ENCODE measurements around the gene GRXCR2. TPM values are rescaled to one million over a fixed set of nuclear protein-coding genes. Genes with fewer than 3 reads are reported as not detected.
"Not testable (repeated sequence)": the region's sequence is repeated elsewhere in the genome, so short reads cannot be mapped to it uniquely, and the experiment has no call there.

The GRXCR2 gene, protein sequence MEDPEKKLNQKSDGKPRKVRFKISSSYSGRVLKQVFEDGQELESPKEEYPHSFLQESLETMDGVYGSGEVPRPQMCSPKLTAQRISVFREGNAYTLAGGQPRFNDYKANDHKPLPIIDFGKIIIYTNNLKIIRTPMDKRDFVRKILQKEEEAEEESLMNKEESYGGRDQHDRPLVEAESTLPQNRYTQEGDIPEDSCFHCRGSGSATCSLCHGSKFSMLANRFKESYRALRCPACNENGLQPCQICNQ
- not detected for total RNA-seq

DNA sequence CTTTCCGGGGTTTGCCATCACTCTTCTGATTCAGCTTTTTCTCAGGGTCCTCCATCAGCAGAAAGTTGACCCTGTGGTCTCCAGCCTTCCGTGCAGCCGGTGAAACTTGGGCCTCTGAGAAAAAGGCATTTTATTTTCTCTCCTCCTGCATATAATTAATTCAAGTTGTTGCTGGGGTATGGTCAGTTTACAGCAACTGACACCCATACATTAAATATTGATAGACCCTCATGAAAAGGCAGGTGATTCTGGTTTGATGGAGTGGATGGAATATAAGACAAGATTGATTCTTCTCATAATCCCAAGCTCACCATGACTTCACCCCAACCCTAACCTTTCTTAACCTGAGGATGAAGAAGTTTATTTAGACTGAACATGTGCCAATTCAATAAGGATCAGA lies at the start of gene GRXCR2:
GRXCR2 (minus strand) TSS at position 101 of the 400 bp plus-strand sequence; CDS start at position 55, 46 bp downstream.
- no peak for DNase-seq (ENCODE audit: low read depth in 2 of 3, low spot score in 2 of 3)

DNA sequence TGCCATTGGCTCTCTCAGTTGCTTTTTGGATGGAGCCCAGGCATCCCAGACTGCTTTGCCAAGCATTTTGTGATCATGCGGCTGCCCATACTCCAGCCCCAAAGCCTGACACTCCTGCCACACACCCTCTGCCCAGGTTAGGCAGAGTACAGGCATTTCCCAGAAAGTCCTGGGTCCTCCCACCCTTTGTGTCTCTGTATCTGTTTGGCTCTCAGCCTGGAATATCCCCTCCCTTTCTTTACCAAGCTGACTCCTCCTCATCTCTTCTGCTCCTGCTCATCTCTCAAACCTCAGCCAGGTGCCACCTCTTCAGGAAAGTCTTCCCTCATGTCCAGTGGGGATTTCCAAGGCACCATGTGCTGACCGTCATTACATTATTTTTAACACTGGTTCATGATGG lies 49.2 kb upstream of the GRXCR2 start:
- DNase-seq (ENCODE audit: low read depth in 2 of 3, low spot score in 2 of 3) = no peak

DNA sequence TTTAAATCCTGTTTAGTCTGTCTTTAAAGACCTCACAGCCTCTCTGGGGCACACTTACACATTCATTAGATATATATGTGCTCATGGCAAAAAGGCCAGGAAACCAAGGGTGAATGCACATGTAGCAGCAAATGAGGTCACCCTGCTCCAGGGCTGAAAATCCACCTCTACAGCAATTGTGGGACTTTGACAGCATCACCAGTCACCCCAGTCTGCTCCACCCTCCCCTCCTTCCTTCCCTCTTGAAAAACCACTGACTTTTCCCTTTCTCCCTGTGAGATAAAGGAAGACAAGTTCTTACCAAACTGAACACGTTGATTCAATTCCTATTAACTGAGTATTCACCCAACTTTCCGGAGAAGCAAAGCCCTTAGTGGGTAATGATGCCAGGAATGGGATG lies 48.4 kb upstream of the GRXCR2 start:
- DNase-seq (ENCODE audit: low read depth in 2 of 3, low spot score in 2 of 3) = no peak

DNA sequence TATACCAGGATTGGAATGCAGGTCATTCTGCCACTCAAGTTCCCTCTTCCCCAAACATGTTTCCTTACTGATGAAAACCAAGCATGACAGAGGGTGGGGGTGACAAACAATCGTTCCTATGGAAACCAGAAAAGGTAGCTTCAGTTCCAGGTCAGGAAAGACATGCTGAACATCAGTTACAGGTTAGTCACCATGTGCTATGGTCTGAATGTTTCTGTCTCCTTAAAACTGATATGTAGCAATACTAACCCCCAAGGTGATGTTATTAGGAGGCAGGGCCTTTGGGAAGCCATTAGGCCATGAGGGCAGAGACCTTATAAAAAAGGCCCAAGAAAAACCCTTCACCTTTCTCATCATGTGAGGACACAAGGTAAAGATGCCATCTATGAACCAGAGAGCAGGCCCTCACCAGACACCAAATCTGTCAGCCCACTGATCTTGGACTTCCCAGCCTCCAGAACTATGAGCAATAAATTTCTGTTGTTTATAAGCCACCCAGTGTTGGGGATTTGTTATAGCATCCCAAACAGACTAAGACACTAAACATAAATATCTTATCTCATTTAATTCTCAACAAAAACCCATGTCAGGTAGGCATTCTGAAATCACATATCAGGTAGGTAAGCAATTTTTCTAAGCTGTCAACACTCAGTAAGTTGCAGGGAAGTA lies 47.9 kb upstream of the GRXCR2 start:
- no peak for DNase-seq (ENCODE audit: low read depth in 2 of 3, low spot score in 2 of 3)

DNA sequence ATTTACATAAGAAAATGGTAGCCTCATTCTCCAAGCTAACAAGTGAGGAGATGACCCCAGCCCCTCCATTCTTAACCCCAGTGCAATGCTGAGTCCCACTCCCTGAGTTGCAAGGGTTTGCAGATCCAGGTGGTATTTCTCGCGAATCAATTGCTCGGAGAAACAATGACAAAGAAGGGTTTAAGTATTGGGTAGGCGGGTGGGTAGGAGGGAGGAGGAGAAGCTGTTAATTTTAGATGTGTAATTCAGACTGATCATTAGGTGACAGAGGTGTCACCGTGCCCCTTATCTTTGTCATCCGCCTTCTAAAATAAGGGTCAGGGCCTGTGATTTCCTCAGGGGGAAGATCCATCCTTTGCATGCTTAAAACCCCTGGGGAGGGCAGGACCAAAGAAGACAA lies 46.6 kb upstream of the GRXCR2 start:
- no peak for DNase-seq (ENCODE audit: low read depth in 2 of 3, low spot score in 2 of 3)

DNA sequence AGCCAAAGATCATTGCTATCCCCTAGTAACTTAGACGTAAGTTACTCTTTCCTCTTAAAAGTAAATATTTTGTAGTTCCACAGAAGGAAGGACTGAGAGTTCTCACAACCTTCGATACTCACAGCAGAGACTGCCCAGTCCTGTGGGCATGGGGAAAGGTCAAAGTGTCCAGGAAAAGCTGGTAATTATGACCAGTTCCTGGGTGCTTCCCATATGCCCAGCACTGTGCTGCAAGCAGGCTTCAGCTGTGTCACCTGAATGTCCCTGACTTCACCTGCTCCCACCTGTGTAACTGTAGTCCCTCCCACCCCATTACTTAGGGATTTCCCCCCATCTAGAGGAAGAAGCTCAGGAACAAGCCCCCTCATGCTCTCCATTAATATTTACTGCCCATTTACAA lies 45.6 kb upstream of the GRXCR2 start:
- DNase-seq (ENCODE audit: low read depth in 2 of 3, low spot score in 2 of 3) = no peak

DNA sequence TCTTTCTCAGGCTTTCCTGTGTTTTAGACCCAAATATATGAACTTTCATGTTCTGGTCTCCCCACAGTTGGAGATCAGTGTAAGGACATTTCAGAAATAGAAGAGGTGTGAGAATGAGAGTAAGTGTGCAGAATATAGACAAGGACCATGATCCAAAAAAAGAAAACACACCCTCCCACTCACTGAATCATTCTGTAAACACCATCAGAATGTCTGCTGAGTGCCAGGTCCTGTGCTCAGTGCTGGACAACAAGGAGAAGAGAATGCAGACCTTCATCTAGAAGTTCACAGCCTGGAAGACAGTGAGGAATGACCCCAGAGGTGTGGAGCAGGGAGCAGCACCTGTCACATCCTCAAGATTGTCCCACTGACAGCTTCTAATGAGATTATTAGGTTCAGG lies 44.5 kb upstream of the GRXCR2 start:
- DNase-seq (ENCODE audit: low read depth in 2 of 3, low spot score in 2 of 3) = no peak

DNA sequence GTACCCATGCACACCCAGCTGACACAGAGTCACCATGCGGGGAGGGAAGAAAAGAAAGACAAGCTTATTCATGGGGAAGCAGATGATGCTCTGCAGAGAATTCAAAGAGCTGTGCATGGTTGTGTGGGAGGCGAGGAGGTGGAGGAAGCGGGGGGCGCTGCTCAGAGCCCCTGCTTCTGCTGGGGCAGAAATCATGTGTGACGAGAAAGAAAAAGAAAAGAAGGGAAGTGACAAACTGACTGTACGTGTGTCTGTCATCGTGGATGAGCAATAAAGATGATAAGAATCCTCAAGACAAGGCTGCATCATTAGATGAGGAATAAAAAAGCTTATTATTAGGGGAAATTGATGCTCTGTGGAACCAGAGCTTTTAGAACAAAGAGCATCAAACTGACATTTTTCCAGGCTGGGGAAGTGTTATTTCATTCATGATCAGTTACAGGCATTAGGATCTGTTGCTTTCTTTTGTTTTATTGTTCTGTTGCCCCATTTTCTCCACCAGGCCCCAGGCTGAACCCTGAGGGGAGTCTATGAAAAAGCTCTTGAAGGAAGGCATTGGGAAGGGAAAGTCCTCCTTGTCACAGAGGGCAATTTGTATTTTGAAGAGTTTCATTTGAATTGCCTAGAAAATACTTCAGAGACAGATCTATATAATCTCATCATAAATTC lies 43.3 kb upstream of the GRXCR2 start:
- no peak for DNase-seq (ENCODE audit: low read depth in 2 of 3, low spot score in 2 of 3)

DNA sequence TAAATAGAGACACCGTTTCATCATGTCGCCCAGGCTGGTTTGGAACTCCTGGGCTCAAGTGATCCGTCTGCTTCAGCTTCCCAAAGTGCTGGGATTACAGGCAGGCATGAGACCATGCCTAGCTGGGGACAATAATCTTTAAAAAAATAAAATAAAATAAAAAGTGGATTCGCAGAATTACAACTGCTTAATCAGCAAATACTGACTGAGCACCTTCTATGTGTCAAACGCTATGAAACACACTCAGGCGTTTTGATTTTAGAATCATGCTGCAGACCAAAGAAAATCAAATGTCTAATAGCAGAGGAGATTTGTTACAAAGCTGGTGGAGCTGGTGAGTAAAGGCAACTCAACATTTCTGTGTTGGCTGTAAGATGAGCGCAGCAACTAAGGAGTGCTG lies 40.9 kb upstream of the GRXCR2 start:
- DNase-seq (ENCODE audit: low read depth in 2 of 3, low spot score in 2 of 3) = no peak

DNA sequence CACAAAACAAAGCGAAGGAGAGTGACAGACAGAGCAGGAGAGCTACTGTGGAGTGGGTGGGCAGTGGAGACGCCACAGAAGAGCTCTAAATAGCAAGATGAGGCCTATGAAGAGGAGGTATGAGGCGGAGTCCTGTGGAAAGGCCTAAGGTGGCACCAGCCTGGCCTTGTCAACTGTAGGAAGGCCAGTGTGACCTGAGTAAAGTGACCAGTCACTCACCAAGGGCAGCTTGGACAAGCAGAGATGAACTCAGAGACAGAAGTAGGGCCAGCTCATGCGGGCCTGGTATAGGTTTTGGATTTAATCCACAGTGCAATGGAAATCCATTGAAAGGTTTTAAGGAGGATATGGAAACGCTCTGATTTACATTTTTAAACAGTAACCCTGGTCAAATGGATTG lies 39.8 kb upstream of the GRXCR2 start:
- DNase-seq (ENCODE audit: low read depth in 2 of 3, low spot score in 2 of 3) = no peak

DNA sequence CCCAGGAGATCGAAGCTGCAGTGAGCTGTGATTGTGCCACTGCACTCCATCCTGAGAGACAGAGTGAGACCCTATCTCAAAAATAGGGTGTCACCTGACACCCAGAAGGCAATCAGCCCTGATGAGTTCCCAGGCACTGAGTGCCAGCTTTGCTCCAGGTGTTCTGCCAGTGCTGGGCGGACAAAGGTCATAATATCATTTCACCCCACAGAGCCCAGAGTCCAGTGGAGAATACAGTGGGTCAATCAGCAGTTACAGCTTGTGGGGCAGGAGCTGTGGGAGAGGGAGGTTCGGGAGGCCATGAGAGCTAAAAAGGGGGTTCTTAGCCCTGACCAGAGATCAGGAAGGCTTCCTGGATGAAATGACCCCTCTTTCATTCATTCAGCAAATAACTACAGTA lies 39.2 kb upstream of the GRXCR2 start:
- no peak for DNase-seq (ENCODE audit: low read depth in 2 of 3, low spot score in 2 of 3)

DNA sequence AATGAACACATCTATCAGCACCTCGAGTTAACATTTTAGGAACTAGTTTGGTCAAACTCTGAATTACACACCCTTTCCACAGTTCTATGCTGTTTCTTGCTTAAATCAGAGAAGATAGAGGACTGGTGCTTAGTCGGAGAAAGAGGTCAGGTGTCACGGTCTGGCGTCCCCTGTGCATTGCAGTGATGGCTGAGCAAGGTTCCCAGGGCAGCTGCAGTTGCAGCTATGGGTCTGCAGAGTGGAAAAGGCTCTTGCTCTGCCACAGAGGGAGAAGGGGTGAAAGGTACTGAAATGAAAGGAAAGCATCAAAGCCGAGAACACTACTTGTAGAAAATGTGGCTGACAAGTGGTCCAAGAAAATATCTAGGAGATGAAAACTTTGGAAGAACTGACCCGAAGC lies 38.4 kb upstream of the GRXCR2 start:
- DNase-seq (ENCODE audit: low read depth in 2 of 3, low spot score in 2 of 3) = no peak

DNA sequence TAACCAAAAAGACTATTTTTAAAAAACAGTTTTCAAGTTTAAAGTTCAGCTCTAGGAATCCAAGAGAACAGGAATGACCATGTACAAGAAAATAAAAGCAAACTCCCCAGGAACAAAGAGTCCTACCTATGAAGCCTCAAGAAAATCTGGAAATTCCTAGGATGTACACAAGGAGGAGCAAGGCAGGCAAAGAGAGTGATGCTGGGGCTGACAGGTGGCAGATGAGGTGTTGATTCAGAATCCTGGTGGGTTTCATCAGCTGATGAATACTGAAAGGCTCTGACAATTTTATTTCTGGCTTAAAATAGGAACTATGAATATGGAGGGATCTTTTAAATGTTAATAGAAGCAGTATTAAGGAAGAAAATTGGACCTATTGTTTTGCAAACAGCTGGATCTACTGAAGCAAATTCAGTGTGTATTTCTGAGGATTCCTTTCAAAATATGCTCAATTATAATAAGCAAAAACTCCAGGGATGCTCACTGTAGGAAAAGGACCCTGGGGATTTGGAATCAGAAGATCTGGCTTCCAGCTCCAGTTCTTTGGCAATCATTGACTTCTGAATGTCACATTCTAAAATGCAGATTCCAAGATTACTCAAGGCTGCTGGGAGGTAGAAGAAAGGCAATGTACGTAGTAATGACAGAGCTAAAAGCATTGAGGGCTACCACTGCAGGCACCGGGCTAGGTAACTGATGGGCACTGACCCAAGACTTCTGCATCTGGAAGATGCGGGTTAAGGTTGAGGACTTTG lies 35.6 kb upstream of the GRXCR2 start:
- DNase-seq (ENCODE audit: low read depth in 2 of 3, low spot score in 2 of 3) = no peak

DNA sequence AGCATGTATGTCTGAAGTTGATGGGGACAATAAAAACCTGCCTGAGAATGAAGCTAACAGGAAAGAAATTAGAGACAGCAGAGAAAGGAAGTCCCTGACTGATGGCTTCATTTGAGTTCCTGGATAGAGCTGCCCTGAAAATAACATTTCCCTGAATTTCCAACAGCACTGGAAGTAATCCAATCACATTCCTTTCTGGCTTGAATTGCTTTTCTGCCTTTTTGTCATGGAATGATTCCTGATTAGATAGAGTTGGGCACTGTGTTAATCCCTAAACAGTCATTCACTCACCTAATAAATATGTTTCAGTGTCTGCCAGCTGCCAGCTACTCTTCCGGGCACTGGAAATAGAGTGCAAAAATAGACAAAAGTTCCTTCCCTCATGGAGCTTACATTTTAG lies 33.6 kb upstream of the GRXCR2 start:
- no peak for DNase-seq (ENCODE audit: low read depth in 2 of 3, low spot score in 2 of 3)

DNA sequence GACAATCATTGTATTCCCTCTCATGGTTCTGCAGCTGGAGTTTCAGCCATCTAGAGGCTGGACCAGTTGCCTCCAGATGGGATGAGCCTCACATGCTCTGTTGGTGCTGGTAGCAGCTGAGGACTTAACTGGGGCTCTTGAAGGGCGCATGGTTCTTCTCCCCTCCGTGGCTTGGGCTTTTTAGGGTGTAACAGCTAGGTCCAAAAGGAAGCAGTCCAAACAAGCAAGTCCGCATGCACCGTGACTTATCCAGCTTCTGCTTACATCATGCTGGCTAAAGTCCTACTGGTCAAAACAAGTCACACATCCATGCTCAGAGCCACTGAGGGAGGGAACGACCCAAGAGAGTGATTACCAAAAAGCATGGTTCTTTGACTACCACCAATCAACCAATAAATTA lies 31.9 kb upstream of the GRXCR2 start:
- DNase-seq (ENCODE audit: low read depth in 2 of 3, low spot score in 2 of 3) = no peak

DNA sequence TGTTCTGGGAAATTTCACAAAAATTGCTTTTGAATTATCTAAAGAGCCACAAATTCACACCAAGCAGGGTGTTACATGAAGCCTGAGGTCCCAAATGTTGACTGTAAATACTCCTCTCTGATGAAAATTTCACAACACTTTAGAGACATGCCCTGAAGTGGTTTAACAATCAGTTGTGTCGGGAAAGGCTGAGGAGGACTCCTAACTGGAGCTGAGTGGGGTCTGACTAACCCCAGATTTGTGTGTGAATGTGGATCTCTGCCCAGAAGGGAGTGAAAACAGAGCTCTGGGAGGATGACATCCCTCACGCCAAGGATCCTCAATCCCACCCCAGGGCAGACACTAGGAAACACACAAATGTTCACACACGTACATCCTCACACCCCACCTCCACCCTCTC lies 31.1 kb upstream of the GRXCR2 start:
- DNase-seq (ENCODE audit: low read depth in 2 of 3, low spot score in 2 of 3) = no peak

DNA sequence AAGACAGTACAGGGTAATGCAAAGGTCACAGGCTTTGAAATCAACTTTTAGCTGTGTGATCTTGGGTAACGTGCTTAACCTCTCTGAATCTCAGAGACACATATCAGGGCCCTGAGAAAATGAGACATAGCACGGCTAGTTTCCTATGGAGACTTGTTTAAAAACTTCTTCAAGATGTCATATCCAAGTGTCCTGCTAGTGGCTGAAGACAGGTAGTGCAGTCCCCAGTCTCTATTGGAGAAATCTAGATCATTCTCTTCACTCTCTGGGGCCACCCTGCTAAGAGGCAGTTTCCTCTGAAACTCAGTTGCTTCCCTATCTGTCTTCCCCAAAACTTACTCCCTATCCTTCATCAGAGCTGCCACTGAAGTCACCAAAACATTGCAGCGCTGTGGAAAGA lies 30.3 kb upstream of the GRXCR2 start:
- DNase-seq (ENCODE audit: low read depth in 2 of 3, low spot score in 2 of 3) = peak in 2 of 3 donors; percentile 4 to 24

DNA sequence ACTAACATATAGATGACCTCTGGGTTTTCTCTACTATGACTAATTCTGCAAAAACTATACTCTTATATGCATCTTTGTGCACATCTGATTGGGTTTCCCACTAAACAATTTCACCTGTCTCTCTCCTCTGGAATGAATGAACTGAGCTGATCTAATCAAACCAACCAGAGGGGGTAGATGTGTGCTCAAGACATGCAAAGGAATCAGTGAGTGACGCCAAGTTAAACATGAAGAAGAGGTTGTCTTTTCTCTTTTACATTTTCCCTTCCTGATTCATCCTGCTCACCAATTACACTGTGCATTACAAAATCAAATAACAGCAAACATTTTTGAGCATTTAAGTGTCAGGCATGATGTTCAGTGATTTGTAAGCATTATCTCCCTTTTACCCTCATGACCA lies 29.6 kb upstream of the GRXCR2 start:
- DNase-seq (ENCODE audit: low read depth in 2 of 3, low spot score in 2 of 3) = no peak

DNA sequence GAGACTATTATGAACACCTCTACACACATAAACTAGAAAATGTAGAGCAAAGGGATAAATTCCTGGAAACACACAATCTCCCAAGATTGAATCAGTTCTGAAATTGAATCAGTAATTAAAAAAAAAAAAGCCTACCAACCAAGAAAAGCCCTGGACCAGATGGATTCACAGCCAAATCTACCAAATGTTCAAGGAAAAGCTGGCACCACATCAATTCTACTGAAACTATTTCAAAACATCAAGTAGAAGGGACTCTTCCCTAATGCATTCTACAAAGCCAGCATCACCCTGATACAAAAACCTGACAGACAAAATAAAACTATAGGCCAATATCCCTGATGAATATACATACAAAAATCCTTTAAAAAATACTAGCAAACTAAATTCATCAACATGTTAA lies 25.4 kb upstream of the GRXCR2 start:
- DNase-seq (ENCODE audit: low read depth in 2 of 3, low spot score in 2 of 3) = no peak

DNA sequence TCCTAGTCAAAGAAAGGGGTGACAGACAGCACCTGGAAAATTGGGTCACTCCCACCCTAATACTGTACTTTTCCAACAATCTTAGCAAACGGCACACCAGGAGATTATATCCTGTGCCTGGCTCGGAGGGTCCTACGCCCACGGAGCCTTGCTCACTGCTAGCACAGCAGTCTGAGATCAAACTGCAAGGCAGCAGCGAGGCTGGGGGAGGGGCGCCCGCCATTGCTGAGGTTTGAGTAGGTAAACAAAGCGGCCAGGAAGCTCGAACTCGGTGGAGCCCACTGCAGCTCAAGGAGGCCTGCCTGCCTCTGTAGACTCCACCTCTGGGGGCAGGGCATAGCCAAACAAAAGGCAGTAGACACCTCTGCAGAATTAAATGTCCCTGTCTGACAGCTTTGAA lies 18.6 kb upstream of the GRXCR2 start:
- not testable (repeated sequence) for DNase-seq (ENCODE audit: low read depth in 2 of 3, low spot score in 2 of 3)

DNA sequence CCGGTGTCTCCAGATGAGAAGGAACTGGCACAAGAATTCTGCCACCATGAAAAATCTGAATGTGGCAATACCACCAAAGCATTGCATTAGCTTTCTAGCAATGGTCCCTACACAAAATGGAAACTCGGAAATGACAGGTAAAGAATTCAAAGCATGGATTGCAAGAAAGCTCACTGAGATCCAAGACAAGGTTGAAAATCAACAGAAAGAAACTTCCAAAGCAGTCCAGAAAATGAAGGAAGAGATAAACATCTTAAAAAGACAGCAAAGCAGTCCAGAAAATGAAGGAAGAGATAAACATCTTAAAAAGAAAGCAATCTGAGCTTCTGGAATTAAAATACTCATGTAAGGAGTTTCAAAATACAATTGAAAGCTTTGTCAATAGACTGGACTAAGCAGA lies 16.8 kb upstream of the GRXCR2 start:
- DNase-seq (ENCODE audit: low read depth in 2 of 3, low spot score in 2 of 3) = no peak
